Liver (tissue), 9 donors: ENCODE data around the gene NMNAT2. TPM values are rescaled to one million over a fixed set of nuclear protein-coding genes. Genes with fewer than 3 reads are reported as not detected.

Experiments used
- DNase-seq: peaks from one replicate; pipeline ENCODE4 v3.0.0-alpha.2; 2017; ENCODE audit warnings: low spot score
- H3K27ac ChIP-seq, 2 donors: one replicate each; pipeline ENCODE4 v1.7.0; 2013; ENCODE audit warnings: inconsistent platforms in 2 of 2, low read length in 2 of 2, control low read depth in 1 of 2, low read depth in 1 of 2, mild to moderate bottlenecking in 1 of 2
- H3K27me3 ChIP-seq, 4 donors: one replicate each; pipeline versions ENCODE4 v1.6.1 to v1.7.0; 2013; ENCODE audit warnings: low read length in 3 of 4, inconsistent platforms in 1 of 4, mild to moderate bottlenecking in 1 of 4, moderate library complexity in 1 of 4; ENCODE audit not compliant: control insufficient read depth in 4 of 4, insufficient read depth in 4 of 4
- H3K36me3 ChIP-seq, 4 donors: one replicate each; pipeline versions ENCODE4 v1.6.1 to v1.7.0; 2013; ENCODE audit warnings: low read length in 3 of 4, mild to moderate bottlenecking in 3 of 4, low read depth in 1 of 4, moderate library complexity in 1 of 4; ENCODE audit not compliant: control insufficient read depth in 4 of 4, insufficient read depth in 3 of 4
- H3K4me1 ChIP-seq, 4 donors: one replicate each; pipeline versions ENCODE4 v1.6.1 to v1.7.0; 2013; ENCODE audit warnings: low read length in 3 of 4, mild to moderate bottlenecking in 3 of 4, moderate library complexity in 1 of 4; ENCODE audit not compliant: control insufficient read depth in 4 of 4, insufficient read depth in 4 of 4
- H3K4me3 ChIP-seq, 3 donors: one replicate each; pipeline versions ENCODE4 v1.6.1 to v1.7.0; 2013; ENCODE audit warnings: low read length in 3 of 3, control low read depth in 1 of 3, low read depth in 1 of 3, mild to moderate bottlenecking in 1 of 3
- H3K9ac ChIP-seq, 2 donors: one replicate each; pipeline ENCODE4 v1.7.0; 2013; ENCODE audit warnings: low read length in 2 of 2, mild to moderate bottlenecking in 2 of 2, moderate library complexity in 2 of 2, control low read depth in 1 of 2, low read depth in 1 of 2
- H3K9me3 ChIP-seq, 4 donors: one replicate each; pipeline versions ENCODE4 v1.6.1 to v1.7.0; 2013; ENCODE audit warnings: low read length in 3 of 4; ENCODE audit not compliant: control insufficient read depth in 4 of 4
- CTCF ChIP-seq: fragments of 150-350 bp; IDR thresholded peaks from 2 replicates; pipeline ENCODE4 v1.5.1; 2017; ENCODE audit warnings: improper control_type of control experiment, low read depth, low read length; ENCODE audit not compliant: missing input control
- FOXA1 ChIP-seq: IDR thresholded peaks from 2 replicates; pipeline ENCODE4 v1.6.1; 2016; ENCODE audit warnings: antibody characterized with exemption
- GABPA ChIP-seq, 2 donors: IDR thresholded peaks in 1 of 2; conservative IDR thresholded peaks in 1 of 2; 2 replicates each; pipeline ENCODE4 v1.6.1; 2016; ENCODE audit warnings: antibody characterized with exemption in 2 of 2, mild to moderate bottlenecking in 1 of 2, moderate library complexity in 1 of 2
- RXRA ChIP-seq, 2 donors: IDR thresholded peaks; 2 replicates each; pipeline ENCODE4 v1.6.1; 2017 to 2018; ENCODE audit warnings: antibody characterized with exemption in 2 of 2, mild to moderate bottlenecking in 1 of 2
- TAF1 ChIP-seq: conservative IDR thresholded peaks from 2 replicates; pipeline ENCODE4 v1.6.1; 2016; ENCODE audit warnings: antibody characterized with exemption, mild to moderate bottlenecking
- YY1 ChIP-seq: IDR thresholded peaks from 2 replicates; pipeline ENCODE4 v1.6.1; 2016; ENCODE audit warnings: antibody characterized with exemption, mild to moderate bottlenecking
- WGBS: extraction: QIAGEN DNeasy Blood & Tissue Kit; methylation state at CpG from one replicate; pipeline ENCODE4 v1.1.7; 2013; 5-methylcytosine and 5-hydroxymethylcytosine counted together
- polyA plus RNA-seq, 2 donors: library from polyadenylated mRNA; stranded (reverse) in 1 of 2; unstranded in 1 of 2; fragments of 200-250 nt in 1 of 2; fragments of >200 nt in 1 of 2; fragmentation: Nextera tagmentation in 1 of 2; extraction: Ambion mirVana in 1 of 2; gene quantifications; one replicate each; pipeline versions ENCODE4 v1.2.1 to v1.2.3, GENCODE V29; 2013 to 2015
- total RNA-seq, 2 donors: library from RNA; depleted of rRNA; stranded (reverse); fragments of >200 nt; gene quantifications; one replicate each; pipeline ENCODE4 v1.2.3, GENCODE V29; 2014
- TF ChIP-seq, protein P1 (sequence below): IDR thresholded peaks from 2 replicates; pipeline ENCODE4 v1.6.1; 2016; ENCODE audit warnings: antibody characterized with exemption
- donor health status: healthy.
- donor health status: healthy.
- donor health status: healthy.
- donor health status: healthy.
- donor health status: healthy.

Gene NMNAT2
- total and polyA plus RNA-seq, 4 donors, result under 0.01 to 0.07 (median 0.05) TPM; not detected in 1

DNA sequence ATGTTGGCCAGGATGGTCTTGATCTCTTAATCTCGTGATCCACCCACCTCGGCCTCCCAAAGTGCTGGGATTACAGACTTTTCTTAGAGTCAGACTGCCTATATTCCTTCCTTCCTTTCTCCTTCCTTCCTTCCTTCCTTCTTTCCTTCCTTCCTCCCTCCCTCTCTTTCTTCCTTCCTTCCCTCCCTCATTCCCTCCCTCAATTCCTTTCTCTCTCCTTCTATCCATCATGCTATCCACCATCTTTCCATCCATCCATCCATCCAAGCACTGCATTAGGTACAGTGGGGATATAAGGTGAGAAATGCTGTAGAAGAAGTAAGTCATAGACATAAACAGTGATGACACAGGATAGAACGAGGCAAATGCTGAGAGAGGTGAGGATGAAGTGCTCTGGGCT is 218.9 kb downstream of the NMNAT2 start:
- H3K4me1 ChIP-seq, result no peaks in the 10 kb centered on the region
- H3K27me3 ChIP-seq, result no peaks in the 10 kb centered on the region
- no peaks in the 10 kb centered on the region for H3K36me3 ChIP-seq
- no peak overlapping the region for H3K27ac ChIP-seq
- no peak overlapping the region for H3K4me3 ChIP-seq
- H3K9ac ChIP-seq, result no peak overlapping the region
- TF ChIP-seq, protein P1, sequence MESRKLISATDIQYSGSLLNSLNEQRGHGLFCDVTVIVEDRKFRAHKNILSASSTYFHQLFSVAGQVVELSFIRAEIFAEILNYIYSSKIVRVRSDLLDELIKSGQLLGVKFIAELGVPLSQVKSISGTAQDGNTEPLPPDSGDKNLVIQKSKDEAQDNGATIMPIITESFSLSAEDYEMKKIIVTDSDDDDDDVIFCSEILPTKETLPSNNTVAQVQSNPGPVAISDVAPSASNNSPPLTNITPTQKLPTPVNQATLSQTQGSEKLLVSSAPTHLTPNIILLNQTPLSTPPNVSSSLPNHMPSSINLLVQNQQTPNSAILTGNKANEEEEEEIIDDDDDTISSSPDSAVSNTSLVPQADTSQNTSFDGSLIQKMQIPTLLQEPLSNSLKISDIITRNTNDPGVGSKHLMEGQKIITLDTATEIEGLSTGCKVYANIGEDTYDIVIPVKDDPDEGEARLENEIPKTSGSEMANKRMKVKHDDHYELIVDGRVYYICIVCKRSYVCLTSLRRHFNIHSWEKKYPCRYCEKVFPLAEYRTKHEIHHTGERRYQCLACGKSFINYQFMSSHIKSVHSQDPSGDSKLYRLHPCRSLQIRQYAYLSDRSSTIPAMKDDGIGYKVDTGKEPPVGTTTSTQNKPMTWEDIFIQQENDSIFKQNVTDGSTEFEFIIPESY, result no peak
- TF ChIP-seq CTCF (no peak), GABPA (IDR thresholded peaks at IDR 0.05 in 1 of 2, conservative IDR thresholded peaks at IDR 0.05 in 1 of 2) (no peak)
- no peaks in the 10 kb centered on the region for H3K9me3 ChIP-seq
- WGBS, result 91% methylated on average over 3 of the region's 3 CpGs
- DNase-seq, result no peak

DNA sequence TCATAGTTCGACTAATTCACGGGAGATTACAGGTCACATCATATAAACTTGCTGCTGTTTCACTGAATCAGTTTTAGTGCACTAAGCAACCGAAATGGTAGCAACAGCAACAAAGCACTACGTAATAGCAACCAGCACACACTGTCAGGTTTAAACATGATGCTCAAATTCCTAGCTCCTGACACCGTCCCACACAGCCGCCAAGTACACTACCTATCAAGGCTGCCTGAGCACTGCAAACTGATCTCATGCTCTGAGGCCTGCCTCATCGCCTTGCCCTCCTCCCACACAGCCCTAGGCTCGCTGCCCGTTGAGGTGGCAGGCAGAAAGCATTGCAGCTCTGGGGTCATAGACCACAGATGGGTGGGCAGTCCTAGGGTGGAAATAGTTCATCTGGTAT is 219.7 kb downstream of the NMNAT2 start:
- 92% methylated on average over 9 of the region's 9 CpGs for WGBS
- H3K27ac ChIP-seq, result no peak overlapping the region
- DNase-seq, result no peak

More for the DNA sequence above, 219.7 kb downstream of the NMNAT2 start:
- Histone ChIP-seq H3K4me3 (no peak overlapping the region), H3K4me1 (no peaks in the 10 kb centered on the region), H3K27me3 (no peaks in the 10 kb centered on the region), H3K36me3 (no peaks in the 10 kb centered on the region), H3K9ac (no peak overlapping the region), H3K9me3 (no peaks in the 10 kb centered on the region)
- TF ChIP-seq RXRA (IDR thresholded peaks at IDR 0.05), result no peak
- TF ChIP-seq FOXA1, result no peak
- no peak for TF ChIP-seq TAF1
- TF ChIP-seq YY1, result no peak

Other genes starting within 250 kb of the NMNAT2 start
- gene LAMC2, start 232.1 kb downstream of the NMNAT2 start, total RNA-seq, result under 1 TPM; 0.05 to 0.42 TPM
- under 1 TPM; 0.14 to 0.18 TPM for gene LAMC2, start 232.1 kb downstream of the NMNAT2 start, polyA plus RNA-seq
- 10 to 100 TPM; 14.2 to 28.7 TPM for gene SMG7, start 54.1 kb upstream of the NMNAT2 start, total RNA-seq
- gene SMG7, start 54.1 kb upstream of the NMNAT2 start, polyA plus RNA-seq, result 10 to 100 TPM in 1 of 2 donors, 1 to 10 TPM in 1; 9.5 to 13.0 TPM
- gene NCF2, start 172.1 kb upstream of the NMNAT2 start, total RNA-seq, result 10 to 100 TPM; 11.5 to 15.1 TPM
- gene NCF2, start 172.1 kb upstream of the NMNAT2 start, polyA plus RNA-seq, result 1 to 10 TPM; 1.2 to 3.4 TPM
- 10 to 100 TPM; 34.9 to 60.1 TPM for gene ARPC5, start 217.4 kb upstream of the NMNAT2 start, total RNA-seq
- 10 to 100 TPM; 48.5 to 67.0 TPM for gene ARPC5, start 217.4 kb upstream of the NMNAT2 start, polyA plus RNA-seq
- gene APOBEC4, start 234.9 kb upstream of the NMNAT2 start, total RNA-seq, result not detected
- not detected for gene APOBEC4, start 234.9 kb upstream of the NMNAT2 start, polyA plus RNA-seq